A673 (cell line): ENCODE measurements around the gene IGFBP4. TPM values are rescaled to one million over a fixed set of nuclear protein-coding genes. Genes with fewer than 3 reads are reported as not detected.

Source experiments
- BruUV-seq: library from RNA; stranded (reverse); fragments of 400-500 nt; replicated peaks from 2 replicates; lab custom pipeline; 2021; lab: Mats Ljungman, UMichigan
- CTCF ChIA-PET: fragments of 300-600 bp; sonication (Branson Sonifier 250); formaldehyde crosslinking; loops from one replicate; lab custom pipeline; 2022; ENCODE audit warnings: antibody characterized with exemption; lab: Charles Lee
- POLR2A ChIA-PET: fragments of 300-600 bp; sonication (Branson Sonifier 250); formaldehyde crosslinking; loops from one replicate; lab custom pipeline; 2022; ENCODE audit warnings: antibody characterized with exemption; ENCODE audit not compliant: low non-redundant PET; lab: Charles Lee
- DNase-seq: peaks from one replicate; pipeline ENCODE4 v3.0.0-alpha.2; 2015; ENCODE audit warnings: low spot score
- H3K27ac ChIP-seq: fragments of 200-600 bp; sonication (generic); 2 replicates; pipeline ENCODE4 v1.5.1; 2016; ENCODE audit warnings: mixed run types, low read depth, mild to moderate bottlenecking, mixed read lengths, antibody characterized with exemption, low read length; ENCODE audit not compliant: poor library complexity, severe bottlenecking
- H3K27me3 ChIP-seq: fragments of 200-600 bp; sonication (generic); replicated peaks from 2 replicates; pipeline ENCODE4 v1.6.1; 2017; ENCODE audit warnings: mixed run types, low read depth, mild to moderate bottlenecking, mixed read lengths, antibody characterized with exemption, low read length; ENCODE audit not compliant: insufficient read depth, poor library complexity
- H3K36me3 ChIP-seq: fragments of 200-600 bp; sonication (generic); 2 replicates; pipeline ENCODE4 v1.6.1; 2016; ENCODE audit warnings: mixed run types, mild to moderate bottlenecking, mixed read lengths, antibody characterized with exemption, low read length; ENCODE audit not compliant: insufficient read depth, poor library complexity, severe bottlenecking
- H3K4me1 ChIP-seq: fragments of 200-600 bp; sonication (generic); 2 replicates; pipeline ENCODE4 v1.6.1; 2017; ENCODE audit warnings: mixed run types, mild to moderate bottlenecking, mixed read lengths, antibody characterized with exemption, low read length; ENCODE audit not compliant: insufficient read depth, poor library complexity, severe bottlenecking
- H3K4me3 ChIP-seq: fragments of 200-600 bp; sonication (generic); 2 replicates; pipeline ENCODE4 v1.5.1; 2016; ENCODE audit warnings: low read depth, mixed run types, mild to moderate bottlenecking, mixed read lengths, low read length; ENCODE audit not compliant: poor library complexity, severe bottlenecking
- H3K9me3 ChIP-seq: fragments of 200-600 bp; sonication (generic); 2 replicates; pipeline ENCODE4 v1.6.1; 2016; ENCODE audit warnings: mixed run types, low read depth, mild to moderate bottlenecking, mixed read lengths, antibody characterized with exemption, low read length; ENCODE audit not compliant: poor library complexity, severe bottlenecking
- EZH2 ChIP-seq: fragments of 200-600 bp; sonication (generic); IDR thresholded peaks from 2 replicates; pipeline ENCODE4 v1.6.1; 2017; ENCODE audit warnings: borderline replicate concordance, low read depth, mild to moderate bottlenecking, mixed read lengths, antibody characterized with exemption, low read length; ENCODE audit not compliant: poor library complexity, severe bottlenecking
- intact Hi-C: fragments of 100-400 bp; cut with micrococcal nuclease; formaldehyde crosslinking; loops from one replicate; pipeline ENCODE4 v1.10.0; 2022; ENCODE audit not compliant: unreplicated experiment
- total RNA-seq: library from RNA; stranded (reverse); gene quantifications from 2 replicates; pipeline ENCODE4 v1.2.3, GENCODE V29; 2021
- TF ChIP-seq, protein P1 (sequence below): fragments of 300-800, 200-600 bp; sonication (generic); conservative IDR thresholded peaks from 2 replicates; pipeline ENCODE4 v1.5.1; 2017; ENCODE audit warnings: low read depth, mild to moderate bottlenecking, antibody characterized with exemption, low read length, moderate library complexity, mixed read lengths

IGFBP4 gene
- total RNA-seq, 1 experiment from 2014 or later = 4.8 TPM

DNA sequence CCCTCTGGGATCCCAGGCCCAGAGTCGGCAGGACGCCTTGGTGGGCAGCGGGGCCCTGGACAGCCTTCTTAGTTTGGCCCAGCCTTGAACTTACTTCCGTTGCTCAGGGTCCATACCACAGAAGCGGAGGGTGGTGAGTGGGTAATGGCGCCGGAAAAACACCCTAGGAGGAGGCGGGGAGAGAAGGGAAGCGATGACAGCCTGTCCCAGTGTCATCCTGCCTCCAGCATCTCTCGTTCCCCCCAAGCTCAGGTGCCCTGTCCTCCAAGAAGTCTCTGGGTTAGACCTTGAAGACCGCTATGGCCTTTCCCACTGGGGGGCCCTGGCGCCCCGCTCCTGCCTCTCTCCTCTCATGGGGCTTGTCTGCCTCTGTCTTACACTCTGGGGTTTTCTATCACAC lies 35.2 kb downstream of the IGFBP4 start:
- intact Hi-C loops = no loop called here
- no peak for DNase-seq
- Histone ChIP-seq H3K36me3 (no peaks in the 10 kb centered on the region), H3K4me1 (no peaks in the 10 kb centered on the region), H3K4me3 (no peak overlapping the region), H3K9me3 (no peaks in the 10 kb centered on the region), H3K27me3 (no peaks in the 10 kb centered on the region), H3K27ac (no peak overlapping the region)
- CTCF ChIA-PET = no interaction called here
- POLR2A ChIA-PET = no interaction called here
- no peak for TF ChIP-seq EZH2
- TF ChIP-seq, protein P1, sequence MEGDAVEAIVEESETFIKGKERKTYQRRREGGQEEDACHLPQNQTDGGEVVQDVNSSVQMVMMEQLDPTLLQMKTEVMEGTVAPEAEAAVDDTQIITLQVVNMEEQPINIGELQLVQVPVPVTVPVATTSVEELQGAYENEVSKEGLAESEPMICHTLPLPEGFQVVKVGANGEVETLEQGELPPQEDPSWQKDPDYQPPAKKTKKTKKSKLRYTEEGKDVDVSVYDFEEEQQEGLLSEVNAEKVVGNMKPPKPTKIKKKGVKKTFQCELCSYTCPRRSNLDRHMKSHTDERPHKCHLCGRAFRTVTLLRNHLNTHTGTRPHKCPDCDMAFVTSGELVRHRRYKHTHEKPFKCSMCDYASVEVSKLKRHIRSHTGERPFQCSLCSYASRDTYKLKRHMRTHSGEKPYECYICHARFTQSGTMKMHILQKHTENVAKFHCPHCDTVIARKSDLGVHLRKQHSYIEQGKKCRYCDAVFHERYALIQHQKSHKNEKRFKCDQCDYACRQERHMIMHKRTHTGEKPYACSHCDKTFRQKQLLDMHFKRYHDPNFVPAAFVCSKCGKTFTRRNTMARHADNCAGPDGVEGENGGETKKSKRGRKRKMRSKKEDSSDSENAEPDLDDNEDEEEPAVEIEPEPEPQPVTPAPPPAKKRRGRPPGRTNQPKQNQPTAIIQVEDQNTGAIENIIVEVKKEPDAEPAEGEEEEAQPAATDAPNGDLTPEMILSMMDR = no peak
- BruUV-seq = no TSS peak

DNA sequence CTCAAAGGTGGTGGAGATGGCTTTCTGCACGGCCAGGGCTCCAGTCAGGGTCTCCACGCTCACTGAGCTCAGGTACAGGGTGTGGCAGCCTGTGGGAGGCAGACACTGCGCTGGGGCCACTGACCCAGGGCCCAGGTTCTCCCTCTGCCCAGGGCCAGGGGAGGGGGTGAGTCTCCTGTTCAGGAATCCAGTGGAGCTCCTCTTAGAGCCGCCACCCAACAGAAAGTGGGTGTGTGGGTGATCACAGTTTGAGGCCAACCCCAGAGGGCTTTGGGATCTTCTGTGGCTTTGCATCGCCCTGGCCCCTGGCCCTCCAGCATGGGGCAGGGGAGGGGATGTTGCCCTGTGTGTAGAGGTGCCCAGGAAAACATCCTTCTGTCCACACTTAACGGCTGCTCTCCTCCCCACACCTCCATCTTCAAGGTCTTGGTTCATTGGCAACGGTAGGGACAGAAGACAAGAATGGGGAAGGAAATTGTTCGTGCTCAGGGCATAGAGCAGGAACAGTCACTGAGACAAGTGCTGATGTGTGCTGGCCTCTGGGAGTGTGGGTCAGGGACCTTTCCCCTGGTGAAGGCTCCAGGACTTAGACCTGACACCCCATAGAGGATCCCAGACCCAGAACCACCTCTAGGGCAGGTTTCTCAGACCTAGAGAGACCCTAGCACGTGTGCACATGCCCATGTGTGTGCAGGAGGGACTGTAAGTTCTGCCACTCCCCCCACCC lies 36.7 kb downstream of the IGFBP4 start:
- H3K9me3 ChIP-seq = no peaks in the 10 kb centered on the region
- H3K27me3 ChIP-seq = no peaks in the 10 kb centered on the region
- DNase-seq = no peak
- H3K36me3 ChIP-seq = no peaks in the 10 kb centered on the region
- no peaks in the 10 kb centered on the region for H3K4me1 ChIP-seq
- no peak for TF ChIP-seq EZH2
- TF ChIP-seq, protein P1 = no peak
- BruUV-seq = no TSS peak
- no peak overlapping the region for H3K27ac ChIP-seq
- intact Hi-C loops = no loop called here
- H3K4me3 ChIP-seq = no peak overlapping the region
- ChIA-PET POLR2A (no interaction called here), CTCF (no interaction called here)

DNA sequence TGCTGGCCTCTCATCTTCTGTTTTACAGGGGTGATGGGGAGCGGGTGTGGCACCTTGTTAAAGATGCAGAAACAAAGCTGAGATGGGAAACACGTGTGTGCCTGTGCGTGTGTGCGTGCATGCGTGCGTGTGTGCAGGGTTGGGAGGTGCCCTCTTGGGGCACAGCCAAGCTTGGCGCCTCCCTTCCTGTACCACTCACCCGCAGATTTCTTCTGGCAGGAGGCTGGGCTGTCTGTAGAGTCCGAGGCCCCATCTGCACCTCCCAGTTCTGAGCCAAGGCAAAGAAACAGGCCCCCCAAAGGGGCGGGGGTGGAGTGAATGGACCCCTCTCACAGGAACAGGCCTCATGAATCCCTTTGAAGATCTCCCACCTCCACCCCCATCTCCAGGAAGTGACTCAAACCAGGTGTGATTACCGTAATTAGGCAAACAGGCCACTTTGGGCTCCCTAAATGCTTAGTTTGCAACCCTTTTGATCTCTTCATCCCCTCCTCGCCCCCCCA lies 37.3 kb downstream of the IGFBP4 start:
- no peak for TF ChIP-seq EZH2
- TF ChIP-seq, protein P1 = no peak
- ChIA-PET CTCF (no interaction called here), POLR2A (no interaction called here)
- no peaks in the 10 kb centered on the region for H3K36me3 ChIP-seq
- no peak for DNase-seq
- no peaks in the 10 kb centered on the region for H3K9me3 ChIP-seq
- H3K4me3 ChIP-seq = no peak overlapping the region
- H3K27ac ChIP-seq = no peak overlapping the region
- intact Hi-C loops = no loop called here
- H3K27me3 ChIP-seq = no peaks in the 10 kb centered on the region
- H3K4me1 ChIP-seq = no peaks in the 10 kb centered on the region
- BruUV-seq = no TSS peak
